Adrenal gland (tissue), 12 donors: Measurements from ENCODE around the gene HAUS1. TPM values are rescaled to one million over a fixed set of nuclear protein-coding genes. Genes with fewer than 3 reads are reported as not detected.

Source experiments
- DNase-seq, 7 donors: peaks; one replicate each; pipeline ENCODE4 v3.0.0-alpha.2; 2019 to 2020
- H3K27ac ChIP-seq, 5 donors: fragments of 200-600 bp; sonication (generic) in 4 of 5; 1 replicate in 3 of 5; 2 replicates in 2 of 5; pipeline versions ENCODE4 v1.5.1 to v1.8.0; 2016 to 2020; ENCODE audit warnings: mild to moderate bottlenecking in 1 of 5
- H3K27me3 ChIP-seq: fragments of 200-600 bp; 2 replicates; pipeline ENCODE4 v1.8.0; 2021
- H3K36me3 ChIP-seq, 2 donors: fragments of 200-600 bp; replicated peaks in 1 of 2; 1 replicate in 1 of 2; 2 replicates in 1 of 2; pipeline versions ENCODE4 v1.5.1 to v1.8.0; 2018 to 2022
- H3K4me1 ChIP-seq, 2 donors: fragments of 200-600 bp; replicated peaks in 1 of 2; 1 replicate in 1 of 2; 2 replicates in 1 of 2; pipeline versions ENCODE4 v1.5.1 to v1.8.0; 2018 to 2021
- H3K4me3 ChIP-seq, 4 donors: fragments of 200-600 bp; sonication (generic) in 3 of 4; one replicate each; pipeline ENCODE4 v1.5.1; 2016 to 2018
- H3K9me3 ChIP-seq, 3 donors: fragments of 200-600 bp; sonication (generic) in 1 of 3; replicated peaks in 1 of 3; 1 replicate in 2 of 3; 2 replicates in 1 of 3; pipeline versions ENCODE4 v1.5.1 to v1.8.0; 2016 to 2021
- POLR2A ChIP-seq, 2 donors: fragments of 450-650 bp; IDR thresholded peaks; one replicate each; pipeline ENCODE4 v1.6.1; 2017; ENCODE audit warnings: antibody characterized with exemption in 2 of 2, mild to moderate bottlenecking in 2 of 2, moderate library complexity in 1 of 2
- WGBS, 4 donors: extraction: QIAGEN DNeasy Blood & Tissue Kit in 2 of 4; methylation state at CpG; one replicate each; pipeline versions ENCODE4 v1.1.5 to v1.1.7; 2013 to 2017; 5-methylcytosine and 5-hydroxymethylcytosine counted together
- intact Hi-C, 2 donors: fragments of 100-400 bp; cut with DNase I; formaldehyde crosslinking; loops; one replicate each; pipeline versions ENCODE4 v1.14.1 to v1.15.0; 2022 to 2023
- polyA plus RNA-seq, 3 donors: library from polyadenylated mRNA; stranded (reverse); fragments of 200-250 nt in 2 of 3; fragments of 350-450 nt in 1 of 3; fragmentation: Illumina TruSeq in 1 of 3; extraction: RNeasy Lipid Tissue Mini Kit (QIAGEN cat#74804) in 1 of 3; gene quantifications; one replicate each; pipeline ENCODE4 v1.2.3, GENCODE V29; 2013 to 2014
- total RNA-seq, 9 donors: library from RNA; depleted of rRNA in 4 of 9; stranded (reverse); fragments of >200 nt in 4 of 9; fragments of 120-200 nt in 1 of 9; fragmentation: NEBNext Ultra II Directional in 1 of 9; extraction: Animal tissue kit (Norgen Biotek cat#: 25700) in 1 of 9; gene quantifications; one replicate each; pipeline versions ENCODE4 v1.1.0 to v1.2.4, GENCODE V29; 2013 to 2023
- TF ChIP-seq, protein P1 (sequence below), 6 experiments: fragments of 450-650 bp in 4 of 6; fragments of 200-600 bp in 2 of 6; sonication (generic) in 1 of 6; IDR thresholded peaks; 1 replicate in 5 of 6; 2 replicates in 1 of 6; pipeline versions ENCODE4 v1.5.1 to v1.8.0; 2016 to 2021; ENCODE audit warnings: antibody characterized with exemption in 6 of 6, mild to moderate bottlenecking in 2 of 6, moderate library complexity in 1 of 6
- donor health status: healthy with polysubstance abuse.
- donor health status: Bipolar disorder and iron deficiency.
- donor health status: DM: yes; HTN: yes; CAD: no.
- donor health status: DM: no; HTN: no; CAD: no.
- donor health status: DM: no; HTN: no; CAD: no.
- donor health status: DM: yes; HTN: yes; CAD: no.

Gene HAUS1
- total and polyA plus RNA-seq, 12 donors: 12.2 to 42.9 (median 17.2) TPM

GRCh38 chr18:46095532-46095931 lies 8.7 kb upstream of the HAUS1 start:
- 95 to 98% (median 96%) methylated on average over 10 of the region's 10 CpGs for WGBS, 4 donors
- H3K4me3 ChIP-seq: no peak overlapping the region
- H3K27me3 ChIP-seq: no peaks in the 10 kb centered on the region
- intact Hi-C loops: no loop called here
- H3K36me3 ChIP-seq: peaks cover 0 to 43% of the 10 kb centered on the region in 2 donors
- peaks cover 19 to 45% of the 10 kb centered on the region in 2 donors for H3K4me1 ChIP-seq
- no peaks in the 10 kb centered on the region for H3K9me3 ChIP-seq
- TF ChIP-seq, protein P1, sequence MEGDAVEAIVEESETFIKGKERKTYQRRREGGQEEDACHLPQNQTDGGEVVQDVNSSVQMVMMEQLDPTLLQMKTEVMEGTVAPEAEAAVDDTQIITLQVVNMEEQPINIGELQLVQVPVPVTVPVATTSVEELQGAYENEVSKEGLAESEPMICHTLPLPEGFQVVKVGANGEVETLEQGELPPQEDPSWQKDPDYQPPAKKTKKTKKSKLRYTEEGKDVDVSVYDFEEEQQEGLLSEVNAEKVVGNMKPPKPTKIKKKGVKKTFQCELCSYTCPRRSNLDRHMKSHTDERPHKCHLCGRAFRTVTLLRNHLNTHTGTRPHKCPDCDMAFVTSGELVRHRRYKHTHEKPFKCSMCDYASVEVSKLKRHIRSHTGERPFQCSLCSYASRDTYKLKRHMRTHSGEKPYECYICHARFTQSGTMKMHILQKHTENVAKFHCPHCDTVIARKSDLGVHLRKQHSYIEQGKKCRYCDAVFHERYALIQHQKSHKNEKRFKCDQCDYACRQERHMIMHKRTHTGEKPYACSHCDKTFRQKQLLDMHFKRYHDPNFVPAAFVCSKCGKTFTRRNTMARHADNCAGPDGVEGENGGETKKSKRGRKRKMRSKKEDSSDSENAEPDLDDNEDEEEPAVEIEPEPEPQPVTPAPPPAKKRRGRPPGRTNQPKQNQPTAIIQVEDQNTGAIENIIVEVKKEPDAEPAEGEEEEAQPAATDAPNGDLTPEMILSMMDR (IDR thresholded peaks at IDR 0.05): no peak
- no peak for TF ChIP-seq POLR2A (IDR thresholded peaks at IDR 0.05)
- no peak overlapping the region for H3K27ac ChIP-seq
- peak in 1 of 7 donors; percentile 45 for DNase-seq

GRCh38 chr18:46096651-46097300 lies 7.4 kb upstream of the HAUS1 start:
- H3K9me3 ChIP-seq: no peaks in the 10 kb centered on the region
- peak overlapping the region in 3 of 4 donors; percentile 90 to 100 (median 92) for H3K4me3 ChIP-seq
- intact Hi-C loops: no loop called here
- WGBS, 4 donors: 20 to 33% (median 31%) methylated on average over 22 of the region's 22 CpGs
- peak overlapping the region in 4 of 5 donors; percentile 77 to 95 (median 89) for H3K27ac ChIP-seq
- TF ChIP-seq, protein P1 (IDR thresholded peaks at IDR 0.05): no peak
- TF ChIP-seq POLR2A (IDR thresholded peaks at IDR 0.05): no peak
- H3K36me3 ChIP-seq: peaks cover 0 to 30% of the 10 kb centered on the region in 2 donors
- H3K4me1 ChIP-seq: peaks cover 19 to 43% of the 10 kb centered on the region in 2 donors
- H3K27me3 ChIP-seq: no peaks in the 10 kb centered on the region
- peak in 1 of 7 donors; percentile 58 for DNase-seq

DNA sequence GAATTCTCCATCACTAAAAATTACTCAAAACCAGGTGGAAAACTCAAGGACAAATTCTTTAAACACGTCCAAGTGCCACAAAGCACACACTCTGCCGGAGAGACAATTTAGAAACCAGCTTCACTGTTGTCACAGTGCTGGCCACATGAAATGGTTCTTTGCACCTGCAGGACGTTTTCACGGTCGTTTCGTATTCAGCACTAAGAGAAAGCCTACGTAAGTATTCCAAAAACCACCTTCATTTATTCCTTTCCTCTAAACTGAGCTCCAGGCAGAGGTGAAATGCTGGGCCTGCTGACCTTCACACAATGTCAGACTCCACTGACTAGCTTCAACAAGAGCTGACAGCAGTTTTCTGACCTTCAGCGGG lies 6.8 kb upstream of the HAUS1 start:
- peaks cover 19 to 43% of the 10 kb centered on the region in 2 donors for H3K4me1 ChIP-seq

DNA sequence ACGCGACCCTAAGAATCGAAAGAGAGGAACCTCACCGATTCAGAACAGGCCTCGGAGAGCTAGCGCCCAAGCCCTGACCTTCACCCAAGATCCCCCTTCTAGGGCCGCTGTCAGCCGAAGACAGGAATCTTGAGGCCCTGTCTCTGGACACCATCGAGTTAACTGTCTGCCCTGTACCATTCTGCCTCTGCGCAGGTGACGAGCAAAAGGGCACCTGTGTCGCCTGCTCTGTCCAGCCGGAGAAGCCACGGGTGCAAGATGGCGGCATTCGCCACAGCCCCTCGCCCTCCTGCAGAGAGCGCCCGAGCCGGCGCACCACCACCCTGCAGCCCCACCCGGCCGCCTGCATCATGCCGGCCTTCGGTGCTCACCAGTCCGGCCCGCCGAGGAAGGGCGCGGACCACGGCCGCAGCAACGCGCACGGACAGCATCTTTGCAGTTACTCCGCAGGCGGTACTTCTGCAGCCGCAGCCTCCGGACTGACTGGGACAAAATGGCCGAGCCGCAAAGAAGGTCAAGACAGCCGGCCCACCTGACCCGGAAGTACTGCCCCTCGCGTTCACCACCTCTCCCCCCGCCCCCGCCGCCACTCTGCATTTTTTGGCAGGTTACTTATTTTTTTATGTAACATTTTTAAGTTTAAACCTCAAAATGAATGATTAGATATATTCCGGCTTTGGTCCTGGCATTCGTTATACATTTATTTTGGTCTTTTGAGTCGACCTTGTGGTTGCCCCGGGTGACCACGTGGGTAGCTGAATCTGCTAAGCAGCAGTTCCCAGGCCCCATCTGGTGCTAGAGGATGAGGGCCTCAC lies 6.2 kb upstream of the HAUS1 start, which contains the start of gene ATP5F1A:
TSS of gene ATP5F1A (minus strand) at position 496 of the 815 bp plus-strand sequence. CDS start at position 431, 65 bp downstream.
- intact Hi-C loops: no loop called here
- H3K9me3 ChIP-seq: no peaks in the 10 kb centered on the region
- WGBS, 4 donors: 0 to 1% (median 1%) methylated on average over 23 to 53 of the region's 53 CpGs

More for the DNA sequence above, 6.8 kb upstream of the HAUS1 start:
- Histone ChIP-seq H3K4me3 (peak overlapping the region; percentile 32 to 100 (median 91)), H3K36me3 (peaks cover 0 to 24% of the 10 kb centered on the region in 2 donors), H3K9me3 (no peaks in the 10 kb centered on the region), H3K27ac (peak overlapping the region; percentile 45 to 95 (median 88)), H3K27me3 (no peaks in the 10 kb centered on the region)
- DNase-seq: no peak
- WGBS, 4 donors: 0 to 1% (median 0%) methylated on average over 7 to 8 of the region's 8 CpGs
- intact Hi-C loops: no loop called here
- TF ChIP-seq POLR2A (IDR thresholded peaks at IDR 0.05): no peak
- TF ChIP-seq, protein P1 (IDR thresholded peaks at IDR 0.05): no peak

More for the DNA sequence above, 6.2 kb upstream of the HAUS1 start, which contains the start of gene ATP5F1A:
- TF ChIP-seq, protein P1 (IDR thresholded peaks at IDR 0.05): no peak
- TF ChIP-seq POLR2A (IDR thresholded peaks at IDR 0.05): peak; percentile 71 to 95
- Histone ChIP-seq H3K4me1 (peaks cover 19 to 42% of the 10 kb centered on the region in 2 donors), H3K36me3 (peaks cover 0 to 20% of the 10 kb centered on the region in 2 donors), H3K4me3 (peak within 1 kb of the TSS; percentile 32 to 100 (median 91)), H3K27me3 (no peaks in the 10 kb centered on the region), H3K27ac (peak within 1 kb of the TSS; percentile 45 to 95 (median 88))
- DNase-seq: peak; percentile 86 to 97 (median 90)
